Parathyroid adenoma (tissue), 2 donors: ENCODE results near the gene RPS6KA6.

Source experiments
- H2AFZ ChIP-seq: fragments of 300-600 bp; sonication (generic); one replicate; pipeline ENCODE4 v1.7.0; 2017; ENCODE audit warnings: antibody characterized with exemption, mild to moderate bottlenecking
- H3K27ac ChIP-seq: fragments of 300-600 bp; sonication (generic); one replicate; pipeline ENCODE4 v1.7.0; 2017
- H3K27me3 ChIP-seq: fragments of 300-600 bp; sonication (generic); one replicate; pipeline ENCODE4 v1.7.0; 2017; ENCODE audit warnings: low read length; ENCODE audit not compliant: control insufficient read depth, insufficient read depth
- H3K36me3 ChIP-seq: fragments of 300-600 bp; sonication (generic); one replicate; pipeline ENCODE4 v1.7.0; 2017; ENCODE audit warnings: low read length; ENCODE audit not compliant: control insufficient read depth, insufficient read depth
- H3K4me1 ChIP-seq: fragments of 300-600 bp; sonication (generic); one replicate; pipeline ENCODE4 v1.7.0; 2017; ENCODE audit warnings: control low read depth
- H3K4me2 ChIP-seq: fragments of 300-600 bp; sonication (generic); one replicate; pipeline ENCODE4 v1.7.0; 2017; ENCODE audit warnings: low read length
- H3K4me3 ChIP-seq: fragments of 300-600 bp; sonication (generic); one replicate; pipeline ENCODE4 v1.7.0; 2017; ENCODE audit warnings: low read depth, low read length
- H3K79me2 ChIP-seq: fragments of 300-600 bp; sonication (generic); one replicate; pipeline ENCODE4 v1.7.0; 2017; ENCODE audit warnings: control low read depth
- H3K9ac ChIP-seq: fragments of 300-600 bp; sonication (generic); one replicate; pipeline ENCODE4 v1.7.0; 2017; ENCODE audit warnings: mild to moderate bottlenecking
- H3K9me3 ChIP-seq: fragments of 300-600 bp; sonication (generic); one replicate; pipeline ENCODE4 v1.7.0; 2017; ENCODE audit warnings: low read length; ENCODE audit not compliant: control insufficient read depth
- TF ChIP-seq, protein P1 (sequence below): fragments of 300-600 bp; sonication (generic); IDR thresholded peaks from one replicate; pipeline ENCODE4 v1.7.0; 2017; ENCODE audit warnings: antibody characterized with exemption, mild to moderate bottlenecking
- donor health status: primary hyperparathyroidism.

The RPS6KA6 gene

DNA sequence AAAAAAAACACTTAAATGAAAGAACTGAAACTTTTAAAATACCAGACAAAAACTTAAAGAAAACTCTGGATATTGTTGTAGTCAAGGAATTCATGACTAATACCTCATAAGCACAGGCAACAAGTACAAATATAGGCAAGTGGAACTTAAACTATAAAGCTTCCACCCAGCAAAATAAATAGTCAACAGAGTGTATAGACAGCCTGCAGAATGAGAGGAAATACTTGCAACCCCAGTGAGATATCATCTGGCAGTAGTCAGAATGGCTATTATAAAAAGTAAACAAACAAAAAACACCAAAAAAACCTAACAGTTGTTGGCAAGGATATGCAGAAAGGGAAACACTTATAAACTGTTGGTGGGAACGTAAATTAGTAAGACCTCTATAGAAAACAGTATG, 9.6 kb upstream of the RPS6KA6 start:
- Histone ChIP-seq H3K9ac (no peak overlapping the region), H3K27me3 (no peaks in the 10 kb centered on the region), H3K4me1 (no peaks in the 10 kb centered on the region), H2AFZ (no peak overlapping the region), H3K36me3 (no peaks in the 10 kb centered on the region), H3K9me3 (no peaks in the 10 kb centered on the region), H3K27ac (no peak overlapping the region), H3K4me2 (no peak overlapping the region), H3K79me2 (no peaks in the 10 kb centered on the region), H3K4me3 (no peak overlapping the region)
- TF ChIP-seq, protein P1, sequence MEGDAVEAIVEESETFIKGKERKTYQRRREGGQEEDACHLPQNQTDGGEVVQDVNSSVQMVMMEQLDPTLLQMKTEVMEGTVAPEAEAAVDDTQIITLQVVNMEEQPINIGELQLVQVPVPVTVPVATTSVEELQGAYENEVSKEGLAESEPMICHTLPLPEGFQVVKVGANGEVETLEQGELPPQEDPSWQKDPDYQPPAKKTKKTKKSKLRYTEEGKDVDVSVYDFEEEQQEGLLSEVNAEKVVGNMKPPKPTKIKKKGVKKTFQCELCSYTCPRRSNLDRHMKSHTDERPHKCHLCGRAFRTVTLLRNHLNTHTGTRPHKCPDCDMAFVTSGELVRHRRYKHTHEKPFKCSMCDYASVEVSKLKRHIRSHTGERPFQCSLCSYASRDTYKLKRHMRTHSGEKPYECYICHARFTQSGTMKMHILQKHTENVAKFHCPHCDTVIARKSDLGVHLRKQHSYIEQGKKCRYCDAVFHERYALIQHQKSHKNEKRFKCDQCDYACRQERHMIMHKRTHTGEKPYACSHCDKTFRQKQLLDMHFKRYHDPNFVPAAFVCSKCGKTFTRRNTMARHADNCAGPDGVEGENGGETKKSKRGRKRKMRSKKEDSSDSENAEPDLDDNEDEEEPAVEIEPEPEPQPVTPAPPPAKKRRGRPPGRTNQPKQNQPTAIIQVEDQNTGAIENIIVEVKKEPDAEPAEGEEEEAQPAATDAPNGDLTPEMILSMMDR = no peak

DNA sequence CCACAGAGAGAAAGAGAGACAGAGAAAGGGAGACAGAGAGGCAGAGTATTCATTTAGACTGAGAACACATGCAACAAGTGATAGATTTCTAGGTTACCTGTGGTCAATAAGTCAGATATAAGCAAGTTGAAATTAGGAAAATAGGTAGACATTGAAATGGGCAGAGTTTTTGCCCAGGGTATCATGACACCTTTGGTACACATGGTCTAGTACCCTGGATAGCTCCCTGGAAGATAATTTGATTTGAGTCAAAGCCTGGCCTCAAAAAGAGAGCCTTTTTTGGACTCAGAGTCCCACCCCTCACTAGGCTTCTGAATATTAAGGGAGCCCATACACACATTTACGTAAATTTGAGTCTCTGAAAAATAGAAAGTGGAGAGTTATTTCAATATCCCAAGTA, 4.0 kb upstream of the RPS6KA6 start:
- no peaks in the 10 kb centered on the region for H3K9me3 ChIP-seq
- no peak overlapping the region for H3K4me3 ChIP-seq
- H3K27ac ChIP-seq = no peak overlapping the region
- H3K4me2 ChIP-seq = no peak overlapping the region
- no peak overlapping the region for H3K9ac ChIP-seq
- no peak overlapping the region for H2AFZ ChIP-seq
- H3K4me1 ChIP-seq = no peaks in the 10 kb centered on the region
- H3K79me2 ChIP-seq = no peaks in the 10 kb centered on the region
- H3K36me3 ChIP-seq = no peaks in the 10 kb centered on the region
- H3K27me3 ChIP-seq = no peaks in the 10 kb centered on the region
- TF ChIP-seq, protein P1 = no peak

DNA sequence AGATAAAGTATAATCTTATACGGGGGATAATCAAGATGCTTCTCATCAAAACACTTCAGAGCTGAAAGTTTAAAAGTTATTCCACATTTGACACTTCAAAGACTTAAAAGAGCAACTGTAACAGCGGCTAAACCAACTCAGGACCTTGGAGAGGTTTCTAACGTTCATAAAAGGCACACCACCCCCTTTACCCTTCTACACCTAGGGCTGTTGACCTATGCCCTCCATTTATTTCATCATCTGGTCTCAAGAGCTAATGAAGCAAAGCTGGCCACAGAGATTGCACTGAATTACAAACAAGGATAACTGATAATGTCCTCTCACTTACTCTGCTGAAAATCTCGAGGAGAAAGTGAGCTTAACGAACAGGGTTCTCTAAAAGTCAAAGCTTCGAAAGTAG, 1.1 kb upstream of the RPS6KA6 start:
- no peaks in the 10 kb centered on the region for H3K27me3 ChIP-seq
- H3K36me3 ChIP-seq = no peaks in the 10 kb centered on the region
- peaks cover 2% of the 10 kb centered on the region for H3K79me2 ChIP-seq
- H3K4me1 ChIP-seq = no peaks in the 10 kb centered on the region
- H3K9me3 ChIP-seq = no peaks in the 10 kb centered on the region
- H2AFZ ChIP-seq = peak overlapping the region; percentile 61
- H3K4me3 ChIP-seq = no peak overlapping the region
- H3K9ac ChIP-seq = no peak overlapping the region
- TF ChIP-seq, protein P1 = no peak
- no peak overlapping the region for H3K27ac ChIP-seq
- H3K4me2 ChIP-seq = no peak overlapping the region

DNA sequence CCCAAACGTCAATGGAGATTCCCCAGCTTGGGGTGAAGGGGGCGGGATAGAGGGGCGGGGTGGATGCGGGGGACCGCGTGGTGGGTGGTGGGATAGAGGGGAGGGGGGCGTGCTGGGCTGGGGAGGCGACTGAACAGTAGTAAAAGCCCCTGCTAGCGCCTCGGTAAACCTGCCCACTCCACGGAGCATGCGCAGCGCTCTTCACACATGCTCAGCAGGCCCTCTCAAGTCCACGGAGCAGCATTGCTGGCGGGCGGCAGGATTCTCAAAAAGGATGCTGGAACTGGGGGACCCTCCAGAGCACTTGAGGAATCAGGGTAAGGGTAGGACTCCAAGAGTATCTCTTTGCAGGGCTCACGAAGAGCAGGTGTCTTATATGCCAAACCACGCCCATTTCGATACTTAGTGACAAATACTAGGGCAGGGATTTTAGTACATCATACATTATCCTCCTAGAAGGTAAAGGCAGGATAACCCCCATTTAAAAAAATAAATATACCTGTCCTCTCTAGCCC, 378 bp upstream of the RPS6KA6 start:
- H3K79me2 ChIP-seq = peaks cover 2% of the 10 kb centered on the region
- peak overlapping the region; percentile 61 for H2AFZ ChIP-seq
- no peaks in the 10 kb centered on the region for H3K36me3 ChIP-seq
- TF ChIP-seq, protein P1 = no peak
- H3K27me3 ChIP-seq = no peaks in the 10 kb centered on the region
- H3K4me3 ChIP-seq = peak overlapping the region; percentile 38
- H3K27ac ChIP-seq = peak overlapping the region; percentile 19
- no peaks in the 10 kb centered on the region for H3K4me1 ChIP-seq
- no peaks in the 10 kb centered on the region for H3K9me3 ChIP-seq
- peak overlapping the region; percentile 49 for H3K4me2 ChIP-seq
- no peak overlapping the region for H3K9ac ChIP-seq
